GM19452 (cell line): ENCODE results near the gene COL20A1.
"Not testable (repeated sequence)": the region's sequence is repeated elsewhere in the genome, so short reads cannot be mapped to it uniquely, and the experiment has no call there.

ENCODE experiments used
- ATAC-seq: cut with Tn5 transposase; IDR thresholded peaks from one replicate; pipeline ENCODE4 v1.9.1; 2021; ENCODE audit not compliant: unreplicated experiment

Gene COL20A1

GRCh38 chr20:63292904-63293303 is at the start of gene COL20A1:
Gene COL20A1 (plus strand): TSS chr20:63293186. CDS start chr20:63295108, 1,922 bp downstream.
- no peak for ATAC-seq

GRCh38 chr20:63243604-63244247 is 49.3 kb upstream of the COL20A1 start:
- ATAC-seq: no peak

- ATAC-seq: no peak
Observed at GRCh38 chr20:63244468-63244867, 48.5 kb upstream of the COL20A1 start.

- no peak for ATAC-seq
Observed at GRCh38 chr20:63246490-63247288, 46.3 kb upstream of the COL20A1 start.

GRCh38 chr20:63247671-63248228 is 45.2 kb upstream of the COL20A1 start:
- ATAC-seq: no peak

GRCh38 chr20:63248835-63249591 is 44.0 kb upstream of the COL20A1 start:
- no peak for ATAC-seq

GRCh38 chr20:63249891-63250290 is 43.1 kb upstream of the COL20A1 start:
- no peak for ATAC-seq

- not testable (repeated sequence) for ATAC-seq
Observed at GRCh38 chr20:63251350-63251749, 41.6 kb upstream of the COL20A1 start.

GRCh38 chr20:63252284-63252711 is 40.7 kb upstream of the COL20A1 start:
- no peak for ATAC-seq

GRCh38 chr20:63253065-63253437 is 39.9 kb upstream of the COL20A1 start:
- no peak for ATAC-seq

GRCh38 chr20:63253438-63254231 is 39.4 kb upstream of the COL20A1 start:
- no peak for ATAC-seq

- no peak for ATAC-seq
Observed at GRCh38 chr20:63254232-63254605, 38.8 kb upstream of the COL20A1 start, which contains the start of gene NKAIN4. Gene NKAIN4 (minus strand): TSS chr20:63254463. CDS start chr20:63254450, 13 bp downstream.

GRCh38 chr20:63254606-63255384 is 38.2 kb upstream of the COL20A1 start:
- ATAC-seq: no peak

- ATAC-seq: no peak
Observed at GRCh38 chr20:63255931-63256704, 36.9 kb upstream of the COL20A1 start.

- no peak for ATAC-seq
Observed at GRCh38 chr20:63256954-63257353, 36.0 kb upstream of the COL20A1 start.

GRCh38 chr20:63257629-63258028 is 35.4 kb upstream of the COL20A1 start:
- no peak for ATAC-seq

GRCh38 chr20:63258781-63259180 is 34.2 kb upstream of the COL20A1 start:
- ATAC-seq: no peak

GRCh38 chr20:63259734-63260460 is 33.1 kb upstream of the COL20A1 start:
- no peak for ATAC-seq
